Epithelial cell of proximal tubule (primary cell): ENCODE measurements around the gene IFNA16. TPM values are rescaled to one million over a fixed set of nuclear protein-coding genes. Genes with fewer than 3 reads are reported as not detected.
"Not testable (repeated sequence)": the region's sequence is repeated elsewhere in the genome, so short reads cannot be mapped to it uniquely, and the experiment has no call there.

Source experiments
- DNase-seq: peaks from one replicate; pipeline ENCODE4 v3.0.0-alpha.2; 2011; ENCODE audit warnings: low read depth
- H3K4me3 ChIP-seq: 2 replicates; pipeline ENCODE4 v1.5.1; 2011; ENCODE audit warnings: low read depth, mild to moderate bottlenecking, low read length
- total RNA-seq: library from RNA; depleted of rRNA; stranded (reverse); fragments of >200 nt; gene quantifications from 2 replicates; pipeline ENCODE4 v1.2.3, GENCODE V29; 2015
- TF ChIP-seq, protein P1 (sequence below): conservative IDR thresholded peaks from 2 replicates; pipeline ENCODE4 v1.5.1; 2012; ENCODE audit warnings: low read depth, mild to moderate bottlenecking, low read length

IFNA16 gene
- total RNA-seq, 1 donor from 2014 or later, result not detected

GRCh38 chr9:21210311-21210710, 6.8 kb downstream of the IFNA16 start:
- H3K4me3 ChIP-seq, result no peak overlapping the region
- no peak for DNase-seq
- TF ChIP-seq, protein P1, sequence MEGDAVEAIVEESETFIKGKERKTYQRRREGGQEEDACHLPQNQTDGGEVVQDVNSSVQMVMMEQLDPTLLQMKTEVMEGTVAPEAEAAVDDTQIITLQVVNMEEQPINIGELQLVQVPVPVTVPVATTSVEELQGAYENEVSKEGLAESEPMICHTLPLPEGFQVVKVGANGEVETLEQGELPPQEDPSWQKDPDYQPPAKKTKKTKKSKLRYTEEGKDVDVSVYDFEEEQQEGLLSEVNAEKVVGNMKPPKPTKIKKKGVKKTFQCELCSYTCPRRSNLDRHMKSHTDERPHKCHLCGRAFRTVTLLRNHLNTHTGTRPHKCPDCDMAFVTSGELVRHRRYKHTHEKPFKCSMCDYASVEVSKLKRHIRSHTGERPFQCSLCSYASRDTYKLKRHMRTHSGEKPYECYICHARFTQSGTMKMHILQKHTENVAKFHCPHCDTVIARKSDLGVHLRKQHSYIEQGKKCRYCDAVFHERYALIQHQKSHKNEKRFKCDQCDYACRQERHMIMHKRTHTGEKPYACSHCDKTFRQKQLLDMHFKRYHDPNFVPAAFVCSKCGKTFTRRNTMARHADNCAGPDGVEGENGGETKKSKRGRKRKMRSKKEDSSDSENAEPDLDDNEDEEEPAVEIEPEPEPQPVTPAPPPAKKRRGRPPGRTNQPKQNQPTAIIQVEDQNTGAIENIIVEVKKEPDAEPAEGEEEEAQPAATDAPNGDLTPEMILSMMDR, result no peak

DNA sequence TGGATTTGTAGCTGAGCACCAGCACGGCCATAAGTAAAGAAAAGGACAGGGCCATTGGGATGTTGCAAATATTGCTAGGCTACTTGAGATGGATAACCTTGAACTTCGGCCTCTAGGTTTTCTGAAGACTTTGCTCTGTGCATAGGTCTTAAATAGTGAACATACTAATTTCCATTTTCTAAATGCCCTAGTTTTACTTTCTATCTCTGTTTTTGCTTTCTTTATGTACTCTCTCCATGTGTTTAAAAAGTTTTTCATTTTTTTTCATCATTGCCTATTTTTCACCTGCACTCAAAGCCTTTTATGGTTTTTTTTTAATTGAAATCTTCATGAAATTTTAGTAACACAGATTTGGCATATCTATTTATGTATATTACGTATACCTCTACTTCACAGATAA, 10.1 kb downstream of the IFNA16 start, which contains the start of gene IFNA10:
IFNA10 (minus strand) TSS at position 101 of the 400 bp plus-strand sequence; CDS start at position 55, 46 bp downstream.
- DNase-seq, result not testable (repeated sequence)

DNA sequence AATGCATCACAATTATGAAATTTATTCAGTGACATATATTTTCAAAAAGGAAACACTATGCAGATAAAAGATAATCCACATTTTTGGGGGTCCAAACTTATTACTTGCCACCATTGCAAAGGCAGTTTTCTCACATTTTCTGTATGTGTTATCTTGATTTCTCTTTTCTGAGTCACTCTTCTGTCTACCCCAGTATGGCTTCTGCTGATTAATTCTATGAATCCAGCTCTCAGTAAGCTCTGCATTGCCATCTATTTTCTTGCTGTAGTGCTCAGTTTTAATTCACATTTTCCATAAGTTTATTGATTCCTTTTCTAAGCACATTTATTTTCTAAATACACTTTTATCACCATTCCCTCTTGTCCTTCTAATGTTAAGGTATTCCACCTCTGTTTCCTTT, 11.9 kb downstream of the IFNA16 start:
- TF ChIP-seq, protein P1, result no peak
- H3K4me3 ChIP-seq, result no peak overlapping the region
- no peak for DNase-seq

More for the DNA sequence above, 10.1 kb downstream of the IFNA16 start, which contains the start of gene IFNA10:
- not testable (repeated sequence) for H3K4me3 ChIP-seq

GRCh38 chr9:21202105-21202504, 15.0 kb downstream of the IFNA16 start, which contains the start of gene IFNA7:
Gene IFNA7, minus strand, starts transcription at chr9:21202205. Its CDS starts 40 bp downstream, at chr9:21202165.
- not testable (repeated sequence) for H3K4me3 ChIP-seq, DNase-seq

- DNase-seq, H3K4me3 ChIP-seq: not testable (repeated sequence)
- TF ChIP-seq, protein P1, result peak; percentile 62
Observed at GRCh38 chr9:21194867-21195776, 22.0 kb downstream of the IFNA16 start.

DNA sequence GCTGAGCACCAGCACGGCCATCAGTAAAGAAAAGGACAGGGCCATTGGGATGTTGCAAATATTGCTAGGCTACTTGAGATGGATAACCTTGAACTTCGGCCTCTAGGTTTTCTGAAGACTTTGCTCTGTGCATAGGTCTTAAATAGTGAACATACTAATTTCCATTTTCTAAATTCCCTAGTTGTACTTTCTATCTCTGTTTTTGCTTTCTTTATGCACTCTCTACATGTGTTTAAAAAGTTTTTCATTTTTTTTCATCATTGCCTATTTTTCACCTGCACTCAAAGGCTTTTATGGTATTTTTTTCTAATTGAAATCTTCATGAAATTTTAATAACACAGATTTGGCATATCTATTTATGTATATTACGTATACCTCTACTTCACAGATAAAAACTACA, 29.6 kb downstream of the IFNA16 start, which contains the start of gene IFNA4:
IFNA4 (minus strand) TSS at position 101 of the 400 bp plus-strand sequence; CDS start at position 45, 56 bp downstream.
- H3K4me3 ChIP-seq, result not testable (repeated sequence)

DNA sequence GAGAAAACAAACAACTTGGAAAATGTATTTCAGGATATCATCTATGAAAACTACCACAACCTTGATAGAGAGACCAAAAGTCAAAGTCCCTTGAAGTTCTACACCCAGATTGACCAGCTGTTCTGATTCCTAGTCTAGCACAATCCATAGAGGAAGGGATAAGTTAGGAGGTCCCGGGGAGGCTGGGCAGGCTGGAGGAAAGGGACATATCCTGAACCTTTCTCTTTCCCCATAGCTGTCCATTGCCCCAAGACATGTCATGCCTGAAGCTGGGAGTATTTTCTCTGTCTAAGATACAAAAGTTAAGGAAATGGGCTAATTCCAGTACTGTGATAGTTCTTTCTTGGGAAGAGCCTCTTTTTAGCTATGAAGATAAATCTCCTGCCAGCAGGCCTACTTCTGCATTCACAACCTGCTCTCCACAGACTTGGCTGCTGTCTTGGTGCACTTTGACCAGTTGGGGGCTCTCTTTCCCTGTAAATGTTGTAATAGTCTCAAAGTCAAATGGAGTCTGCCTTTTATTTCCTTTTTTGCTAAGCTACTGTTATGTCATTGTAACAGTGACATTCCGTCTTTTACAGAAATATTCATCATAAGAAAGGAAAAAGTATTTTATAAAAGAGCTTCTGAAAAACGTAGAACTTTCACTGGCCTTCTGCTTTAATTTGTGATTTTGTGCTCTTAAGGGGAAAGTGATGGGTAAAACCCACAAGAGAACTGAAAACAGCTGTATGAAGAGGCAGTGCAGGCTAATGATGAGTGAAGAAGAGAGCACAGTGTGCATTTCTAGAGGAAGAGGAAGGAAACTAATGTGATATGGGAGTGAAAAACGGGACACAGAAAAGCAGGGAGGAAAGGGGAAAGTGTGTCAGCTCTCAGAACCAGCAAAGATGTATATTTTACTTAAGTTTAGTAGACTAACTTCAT, 34.0 kb downstream of the IFNA16 start:
- not testable (repeated sequence) for DNase-seq, H3K4me3 ChIP-seq
- TF ChIP-seq, protein P1, result peak; percentile 62

More for the DNA sequence above, 29.6 kb downstream of the IFNA16 start, which contains the start of gene IFNA4:
- not testable (repeated sequence) for DNase-seq

DNA sequence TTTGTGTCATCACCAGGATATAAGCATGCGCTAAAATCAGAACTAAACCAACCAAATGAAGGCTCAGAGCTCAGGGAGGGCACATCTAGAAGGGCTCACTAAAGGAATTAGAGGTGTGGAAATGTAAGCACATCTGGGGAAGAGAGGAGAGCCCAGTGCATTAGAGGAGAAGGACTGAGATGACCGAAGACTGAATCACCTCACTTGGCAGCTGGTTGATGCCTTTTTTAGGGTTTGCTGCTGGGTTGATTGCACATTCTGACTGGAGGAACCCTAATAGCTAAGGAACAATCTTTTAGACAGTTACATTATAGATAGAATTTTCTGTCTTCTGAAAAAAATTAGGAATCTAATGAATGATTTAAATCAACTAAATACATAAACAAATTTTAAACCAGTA, 42.4 kb downstream of the IFNA16 start:
- no peak for DNase-seq

More for the DNA sequence above, 42.4 kb downstream of the IFNA16 start:
- H3K4me3 ChIP-seq, result no peak overlapping the region
- TF ChIP-seq, protein P1, result no peak
